Measurements from ENCODE around the gene ABHD17A.
A peak's percentile ranks its signal among the peaks of the same experiment; 100 is the strongest.

The ABHD17A gene

DNA sequence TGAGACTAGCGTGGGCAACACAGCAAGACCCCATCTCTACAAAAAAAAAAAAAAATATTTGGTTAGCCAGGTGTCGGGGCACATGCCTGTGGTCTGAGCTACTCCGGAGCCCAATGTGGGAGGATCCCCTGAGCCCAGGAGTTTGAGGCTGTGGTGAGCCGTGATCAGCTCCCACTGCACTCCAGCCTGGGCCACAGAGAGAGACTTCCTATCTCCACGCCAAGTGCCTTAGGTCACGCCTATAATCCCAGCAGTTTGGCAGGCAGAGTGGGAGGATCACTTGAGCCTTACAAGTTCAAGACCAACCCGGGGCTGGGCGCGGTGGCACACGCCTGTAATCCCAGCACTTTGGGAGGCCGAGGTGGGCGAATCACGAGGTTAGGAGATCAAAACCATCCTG, 11.2 kb upstream of the ABHD17A start:
- Histone ChIP-seq H2BK15ac (ENCODE audit: low read depth, poor library complexity, severe bottlenecking) (no peak overlapping the region), H3K9me3 (ENCODE audit: control insufficient read depth, low read length) (no peaks in the 10 kb centered on the region), H3K4ac (ENCODE audit: low read depth in 1 of 2, low read length in 2 of 2) (peak overlapping the region in 1 of 2 experiments; percentile 79), H4K91ac (ENCODE audit: low read length) (peak overlapping the region; percentile 92), H2AFZ (ENCODE audit: low read depth, low read length) (no peak overlapping the region), H3K18ac (ENCODE audit: low read depth in 1 of 2, low read length in 2 of 2) (peak overlapping the region in 1 of 2 experiments; percentile 66), H3K9ac (ENCODE audit: low read length) (no peak overlapping the region), H3K4me3 (ENCODE audit: insufficient read depth in 1 of 2, low read depth in 1 of 2, low read length in 2 of 2) (no peak overlapping the region), H3K36me3 (ENCODE audit: control insufficient read depth in 1 of 2, insufficient read depth in 2 of 2, low read depth in 1 of 2, low read length in 2 of 2) (no peaks in the 10 kb centered on the region), H3K23ac (ENCODE audit: low read length in 2 of 2) (no peak overlapping the region), H2AK5ac (ENCODE audit: low read length, severe bottlenecking) (no peak overlapping the region), H3K14ac (ENCODE audit: low read length in 2 of 2) (no peak overlapping the region), H2BK5ac (ENCODE audit: low read depth, low read length, poor library complexity, severe bottlenecking) (no peak overlapping the region), H3K79me1 (replicated peaks; ENCODE audit: low read length, poor library complexity, severe bottlenecking) (no peaks in the 10 kb centered on the region), H3K4me2 (ENCODE audit: low read length, poor library complexity, severe bottlenecking) (no peak overlapping the region), H3K27me3 (ENCODE audit: control insufficient read depth in 1 of 2, insufficient read depth in 1 of 2, low read length in 2 of 2) (no peaks in the 10 kb centered on the region), H4K8ac (ENCODE audit: low read length) (no peak overlapping the region), H3K27ac (ENCODE audit: low read length, poor library complexity, severe bottlenecking) (no peak overlapping the region), H3K4me1 (ENCODE audit: control insufficient read depth, insufficient read depth, low read depth, low read length) (peaks cover 8% of the 10 kb centered on the region), H2BK120ac (ENCODE audit: low read depth, low read length) (no peak overlapping the region), H2BK12ac (ENCODE audit: low read length in 2 of 2) (peak overlapping the region; percentile 69 to 90)
- 91% methylated on average over 13 of the region's 13 CpGs for WGBS
- DNase-seq, result no peak

DNA sequence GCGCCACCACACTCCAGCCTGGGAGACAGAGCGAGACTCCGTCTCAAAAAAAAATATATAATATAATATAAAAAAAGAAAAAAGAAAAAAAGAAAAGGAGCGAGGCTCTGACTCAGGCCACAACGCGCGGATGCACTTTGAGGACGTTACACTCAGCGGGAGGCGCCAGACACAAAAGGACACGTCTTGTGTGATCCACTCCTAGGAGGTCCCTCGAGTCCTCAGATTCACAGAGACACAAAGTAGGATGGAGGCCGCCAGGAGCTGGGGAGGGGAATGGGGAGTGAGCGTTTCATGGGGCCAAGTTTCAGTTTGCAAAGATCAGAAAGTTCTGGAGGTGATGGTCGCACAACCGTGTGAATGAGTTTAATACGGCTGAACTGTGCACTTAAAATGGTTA, 8.5 kb upstream of the ABHD17A start:
- Histone ChIP-seq H4K91ac (ENCODE audit: low read length) (no peak overlapping the region), H3K18ac (ENCODE audit: low read depth in 1 of 2, low read length in 2 of 2) (no peak overlapping the region), H3K9ac (ENCODE audit: low read length) (no peak overlapping the region), H4K8ac (ENCODE audit: low read length) (no peak overlapping the region), H3K4me2 (ENCODE audit: low read length, poor library complexity, severe bottlenecking) (no peak overlapping the region), H3K27me3 (ENCODE audit: control insufficient read depth in 1 of 2, insufficient read depth in 1 of 2, low read length in 2 of 2) (no peaks in the 10 kb centered on the region), H3K9me3 (ENCODE audit: control insufficient read depth, low read length) (no peaks in the 10 kb centered on the region), H3K4ac (ENCODE audit: low read depth in 1 of 2, low read length in 2 of 2) (no peak overlapping the region), H3K4me1 (ENCODE audit: control insufficient read depth, insufficient read depth, low read depth, low read length) (peaks cover 8% of the 10 kb centered on the region), H3K36me3 (ENCODE audit: control insufficient read depth in 1 of 2, insufficient read depth in 2 of 2, low read depth in 1 of 2, low read length in 2 of 2) (no peaks in the 10 kb centered on the region), H2AFZ (ENCODE audit: low read depth, low read length) (peak overlapping the region; percentile 62), H3K4me3 (ENCODE audit: insufficient read depth in 1 of 2, low read depth in 1 of 2, low read length in 2 of 2) (no peak overlapping the region), H3K79me1 (replicated peaks; ENCODE audit: low read length, poor library complexity, severe bottlenecking) (no peaks in the 10 kb centered on the region), H3K14ac (ENCODE audit: low read length in 2 of 2) (no peak overlapping the region), H2BK12ac (ENCODE audit: low read length in 2 of 2) (no peak overlapping the region), H2AK5ac (ENCODE audit: low read length, severe bottlenecking) (no peak overlapping the region), H3K27ac (ENCODE audit: low read length, poor library complexity, severe bottlenecking) (no peak overlapping the region), H2BK15ac (ENCODE audit: low read depth, poor library complexity, severe bottlenecking) (no peak overlapping the region), H2BK5ac (ENCODE audit: low read depth, low read length, poor library complexity, severe bottlenecking) (no peak overlapping the region), H2BK120ac (ENCODE audit: low read depth, low read length) (no peak overlapping the region), H3K23ac (ENCODE audit: low read length in 2 of 2) (no peak overlapping the region)
- DNase-seq, result no peak
- 87% methylated on average over 14 of the region's 17 CpGs for WGBS

DNA sequence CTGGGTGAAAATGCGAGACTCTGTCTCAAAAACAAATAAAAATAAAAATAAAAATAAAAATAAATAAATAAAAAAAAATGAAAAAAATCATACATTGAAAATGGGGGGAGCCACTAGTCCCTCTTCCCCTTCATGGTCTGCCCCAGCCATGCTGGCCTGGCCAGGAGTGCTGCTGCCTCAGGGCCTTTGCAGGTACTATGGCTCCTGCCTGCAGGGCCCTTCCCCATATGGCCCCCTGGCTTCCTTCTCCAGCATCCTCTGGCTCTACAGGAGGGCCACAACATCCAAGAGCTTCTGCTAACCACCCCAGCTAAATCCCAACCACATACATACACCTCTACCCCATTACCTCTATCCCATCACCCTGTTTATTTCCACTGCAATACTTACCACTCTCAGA, 4.6 kb upstream of the ABHD17A start:
- no peak overlapping the region for H4K91ac ChIP-seq (ENCODE audit: low read length)
- no peaks in the 10 kb centered on the region for H3K79me1 ChIP-seq (replicated peaks; ENCODE audit: low read length, poor library complexity, severe bottlenecking)
- H3K4me2 ChIP-seq (ENCODE audit: low read length, poor library complexity, severe bottlenecking), result no peak overlapping the region
- no peaks in the 10 kb centered on the region for H3K27me3 ChIP-seq (ENCODE audit: control insufficient read depth in 1 of 2, insufficient read depth in 1 of 2, low read length in 2 of 2)
- no peak for DNase-seq
- H2BK5ac ChIP-seq (ENCODE audit: low read depth, low read length, poor library complexity, severe bottlenecking), result no peak overlapping the region
- H3K9me3 ChIP-seq (ENCODE audit: control insufficient read depth, low read length), result no peaks in the 10 kb centered on the region
- no peak overlapping the region for H3K14ac ChIP-seq (ENCODE audit: low read length in 2 of 2)
- H3K18ac ChIP-seq (ENCODE audit: low read depth in 1 of 2, low read length in 2 of 2), result no peak overlapping the region
- H3K23ac ChIP-seq (ENCODE audit: low read length in 2 of 2), result no peak overlapping the region
- WGBS, result no CpG with 5 or more reads among the region's 1 CpG
- H3K4ac ChIP-seq (ENCODE audit: low read depth in 1 of 2, low read length in 2 of 2), result no peak overlapping the region
- no peak overlapping the region for H4K8ac ChIP-seq (ENCODE audit: low read length)
- no peak overlapping the region for H3K4me3 ChIP-seq (ENCODE audit: insufficient read depth in 1 of 2, low read depth in 1 of 2, low read length in 2 of 2)
- no peak overlapping the region for H2BK120ac ChIP-seq (ENCODE audit: low read depth, low read length)
- H3K36me3 ChIP-seq (ENCODE audit: control insufficient read depth in 1 of 2, insufficient read depth in 2 of 2, low read depth in 1 of 2, low read length in 2 of 2), result no peaks in the 10 kb centered on the region
- no peak overlapping the region for H2BK15ac ChIP-seq (ENCODE audit: low read depth, poor library complexity, severe bottlenecking)
- no peak overlapping the region for H3K27ac ChIP-seq (ENCODE audit: low read length, poor library complexity, severe bottlenecking)
- H3K9ac ChIP-seq (ENCODE audit: low read length), result no peak overlapping the region
- no peak overlapping the region for H2BK12ac ChIP-seq (ENCODE audit: low read length in 2 of 2)
- no peak overlapping the region for H2AK5ac ChIP-seq (ENCODE audit: low read length, severe bottlenecking)
- no peaks in the 10 kb centered on the region for H3K4me1 ChIP-seq (ENCODE audit: control insufficient read depth, insufficient read depth, low read depth, low read length)
- no peak overlapping the region for H2AFZ ChIP-seq (ENCODE audit: low read depth, low read length)

DNA sequence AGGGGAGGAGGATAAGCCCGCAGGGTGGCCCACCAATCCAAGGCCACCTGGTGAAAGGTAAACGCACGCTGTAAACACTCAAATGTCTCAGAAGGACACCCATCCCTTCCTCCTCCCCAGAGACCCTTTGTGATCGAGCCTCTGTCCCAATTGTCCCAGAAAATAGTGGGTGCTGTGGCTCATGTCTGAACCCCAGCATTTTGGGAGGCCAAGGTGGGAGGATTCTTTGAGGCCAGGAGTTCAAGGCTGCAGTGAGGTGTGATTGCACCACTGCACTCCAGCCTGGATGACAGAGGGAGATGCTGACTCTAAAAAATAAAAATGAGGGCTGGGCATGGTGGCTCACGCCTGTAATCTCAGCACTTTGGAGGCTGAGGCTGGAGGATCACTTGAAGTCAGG, 3.1 kb upstream of the ABHD17A start:
- Histone ChIP-seq H3K9ac (ENCODE audit: low read length) (no peak overlapping the region), H3K23ac (ENCODE audit: low read length in 2 of 2) (no peak overlapping the region), H2BK120ac (ENCODE audit: low read depth, low read length) (no peak overlapping the region), H3K4ac (ENCODE audit: low read depth in 1 of 2, low read length in 2 of 2) (no peak overlapping the region), H3K4me3 (ENCODE audit: insufficient read depth in 1 of 2, low read depth in 1 of 2, low read length in 2 of 2) (no peak overlapping the region), H4K91ac (ENCODE audit: low read length) (no peak overlapping the region), H4K8ac (ENCODE audit: low read length) (no peak overlapping the region), H2BK12ac (ENCODE audit: low read length in 2 of 2) (no peak overlapping the region), H3K4me2 (ENCODE audit: low read length, poor library complexity, severe bottlenecking) (no peak overlapping the region), H2AFZ (ENCODE audit: low read depth, low read length) (no peak overlapping the region), H3K9me3 (ENCODE audit: control insufficient read depth, low read length) (no peaks in the 10 kb centered on the region), H2BK5ac (ENCODE audit: low read depth, low read length, poor library complexity, severe bottlenecking) (no peak overlapping the region), H2BK15ac (ENCODE audit: low read depth, poor library complexity, severe bottlenecking) (no peak overlapping the region), H3K14ac (ENCODE audit: low read length in 2 of 2) (no peak overlapping the region), H3K36me3 (ENCODE audit: control insufficient read depth in 1 of 2, insufficient read depth in 2 of 2, low read depth in 1 of 2, low read length in 2 of 2) (peaks cover 0 to 4% of the 10 kb centered on the region in 2 experiments), H2AK5ac (ENCODE audit: low read length, severe bottlenecking) (no peak overlapping the region), H3K27me3 (ENCODE audit: control insufficient read depth in 1 of 2, insufficient read depth in 1 of 2, low read length in 2 of 2) (no peaks in the 10 kb centered on the region), H3K27ac (ENCODE audit: low read length, poor library complexity, severe bottlenecking) (no peak overlapping the region), H3K18ac (ENCODE audit: low read depth in 1 of 2, low read length in 2 of 2) (no peak overlapping the region), H3K4me1 (ENCODE audit: control insufficient read depth, insufficient read depth, low read depth, low read length) (peaks cover 11% of the 10 kb centered on the region), H3K79me1 (replicated peaks; ENCODE audit: low read length, poor library complexity, severe bottlenecking) (no peaks in the 10 kb centered on the region)
- 89% methylated on average over 3 of the region's 5 CpGs for WGBS
- no peak for DNase-seq
